ENCODE results near the gene PLEKHH3. TPM values are rescaled to one million over a fixed set of nuclear protein-coding genes. Genes with fewer than 3 reads are reported as not detected.

The PLEKHH3 gene
- 10 to 100 TPM; 16.4 to 22.4 (median 19.1) TPM for total RNA-seq (2021; fragmentation: NEBNext Ultra II Directional; extraction: Animal tissue kit (Norgen Biotek cat#: 25700))
- long read RNA-seq, partial matches to known transcripts = 0 of 1 reads
- long read RNA-seq, other reads (novel, unspliced or antisense) = 1 of 1 reads

GRCh38 chr17:42676424-42677011, at the start of gene PLEKHH3:
PLEKHH3 (minus strand) TSS chr17:42676994; CDS start chr17:42676563, 431 bp downstream.
- Mint-ChIP-seq H3K27me3 (ENCODE audit: insufficient read depth) (peaks cover 7% of the 10 kb centered on the region), H3K4me1 (ENCODE audit: low read depth) (peaks cover 49% of the 10 kb centered on the region), H3K9me3 (no peaks in the 10 kb centered on the region), H3K27ac (peak within 1 kb of the TSS; percentile 89), H3K4me3 (peak within 1 kb of the TSS; percentile 86), H3K36me3 (ENCODE audit: low read depth) (peaks cover 4% of the 10 kb centered on the region)
- TF ChIP-seq CTCF (IDR thresholded peaks at IDR 0.05) = peak; percentile 67
- peak; percentile 21 for DNase-seq

GRCh38 chr17:42725143-42725542, 48.3 kb upstream of the PLEKHH3 start:
- H3K36me3 Mint-ChIP-seq (ENCODE audit: low read depth) = no peaks in the 10 kb centered on the region; the same call in 1 of the 2 replicates
- H3K27me3 Mint-ChIP-seq (ENCODE audit: insufficient read depth) = no peaks in the 10 kb centered on the region
- no peaks in the 10 kb centered on the region for H3K9me3 Mint-ChIP-seq
- DNase-seq = no peak
- no peak overlapping the region for H3K4me3 Mint-ChIP-seq
- no peak overlapping the region for H3K27ac Mint-ChIP-seq
- TF ChIP-seq CTCF (IDR thresholded peaks at IDR 0.05) = no peak
- H3K4me1 Mint-ChIP-seq (ENCODE audit: low read depth) = no peaks in the 10 kb centered on the region

- H3K27me3 Mint-ChIP-seq (ENCODE audit: insufficient read depth) = no peaks in the 10 kb centered on the region
These were observed 46.8 kb upstream of the PLEKHH3 start for GRCh38 chr17:42723636-42724035.

GRCh38 chr17:42720996-42721583, 44.3 kb upstream of the PLEKHH3 start:
- H3K36me3 Mint-ChIP-seq (ENCODE audit: low read depth) = peaks cover 12% of the 10 kb centered on the region
- H3K27ac Mint-ChIP-seq = no peak overlapping the region
- H3K9me3 Mint-ChIP-seq = no peaks in the 10 kb centered on the region
- no peaks in the 10 kb centered on the region for H3K4me1 Mint-ChIP-seq (ENCODE audit: low read depth)
- H3K4me3 Mint-ChIP-seq = no peak overlapping the region
- peak; percentile 86 for TF ChIP-seq CTCF (IDR thresholded peaks at IDR 0.05)
- DNase-seq = peak; percentile 74
- no peaks in the 10 kb centered on the region for H3K27me3 Mint-ChIP-seq (ENCODE audit: insufficient read depth)

More at GRCh38 chr17:42723636-42724035, 46.8 kb upstream of the PLEKHH3 start:
- no peaks in the 10 kb centered on the region for H3K9me3 Mint-ChIP-seq
- H3K4me3 Mint-ChIP-seq = no peak overlapping the region
- no peaks in the 10 kb centered on the region for H3K4me1 Mint-ChIP-seq (ENCODE audit: low read depth)
- peaks cover 2% of the 10 kb centered on the region for H3K36me3 Mint-ChIP-seq (ENCODE audit: low read depth)
- no peak overlapping the region for H3K27ac Mint-ChIP-seq
- DNase-seq = no peak
- no peak for TF ChIP-seq CTCF (IDR thresholded peaks at IDR 0.05)

GRCh38 chr17:42709561-42709960, 32.8 kb upstream of the PLEKHH3 start:
- H3K27ac Mint-ChIP-seq = no peak overlapping the region
- no peak for TF ChIP-seq CTCF (IDR thresholded peaks at IDR 0.05)
- H3K4me3 Mint-ChIP-seq = no peak overlapping the region
- H3K27me3 Mint-ChIP-seq (ENCODE audit: insufficient read depth) = no peaks in the 10 kb centered on the region
- no peaks in the 10 kb centered on the region for H3K9me3 Mint-ChIP-seq
- no peaks in the 10 kb centered on the region for H3K4me1 Mint-ChIP-seq (ENCODE audit: low read depth)
- H3K36me3 Mint-ChIP-seq (ENCODE audit: low read depth) = peaks cover 29% of the 10 kb centered on the region
- DNase-seq = no peak

Measured in HFFc6 (cell line).